MM.1S (cell line): ENCODE measurements around the gene TYW3.

Experiments
- DNase-seq: peaks from one replicate; pipeline ENCODE4 v3.0.0-alpha.2; 2015
- H2AFZ ChIP-seq: fragments of 300-600 bp; sonication (generic); 2 replicates; pipeline ENCODE4 v1.6.0; 2016; ENCODE audit warnings: antibody characterized with exemption, low read length
- H3F3A ChIP-seq: fragments of 300-600 bp; sonication (generic); 2 replicates; pipeline ENCODE4 v1.6.1; 2016; ENCODE audit warnings: mild to moderate bottlenecking, antibody characterized with exemption, low read length, moderate library complexity, mixed read lengths; ENCODE audit not compliant: insufficient read depth
- H3K27ac ChIP-seq: fragments of 300-600 bp; sonication (generic); 2 replicates; pipeline ENCODE4 v1.5.1; 2016; ENCODE audit warnings: mild to moderate bottlenecking, low read length
- H3K27me3 ChIP-seq: fragments of 300-600 bp; sonication (generic); replicated peaks from 2 replicates; pipeline ENCODE4 v1.6.0; 2016; ENCODE audit warnings: low read length; ENCODE audit not compliant: insufficient read depth
- H3K36me3 ChIP-seq: fragments of 300-600 bp; sonication (generic); replicated peaks from 2 replicates; pipeline ENCODE4 v1.6.1; 2016; ENCODE audit warnings: mild to moderate bottlenecking, low read length, mixed read lengths; ENCODE audit not compliant: insufficient read depth
- H3K4me1 ChIP-seq: fragments of 300-600 bp; sonication (generic); 2 replicates; pipeline ENCODE4 v1.6.1; 2016; ENCODE audit warnings: low read length, mixed read lengths
- H3K4me2 ChIP-seq: fragments of 300-600 bp; sonication (generic); 2 replicates; pipeline ENCODE4 v1.6.0; 2016; ENCODE audit warnings: low read depth, low read length
- H3K4me3 ChIP-seq: fragments of 300-600 bp; sonication (generic); 2 replicates; pipeline ENCODE4 v1.5.1; 2016; ENCODE audit warnings: low read length, mixed read lengths
- H3K79me2 ChIP-seq: fragments of 300-600 bp; sonication (generic); 2 replicates; pipeline ENCODE4 v1.6.1; 2016; ENCODE audit warnings: mixed run types, low read length, mixed read lengths
- H3K9ac ChIP-seq: fragments of 300-600 bp; sonication (generic); 2 replicates; pipeline ENCODE4 v1.6.1; 2016; ENCODE audit warnings: low read length, mixed read lengths
- H3K9me2 ChIP-seq: fragments of 300-600 bp; sonication (generic); replicated peaks from 2 replicates; pipeline ENCODE4 v1.6.1; 2016; ENCODE audit warnings: mild to moderate bottlenecking, low read length, mixed read lengths; ENCODE audit not compliant: insufficient read depth
- H3K9me3 ChIP-seq: fragments of 300-600 bp; sonication (generic); replicated peaks from 2 replicates; pipeline ENCODE4 v1.6.1; 2016; ENCODE audit warnings: mild to moderate bottlenecking, low read length, mixed read lengths; ENCODE audit not compliant: insufficient read depth
- H4K20me1 ChIP-seq: fragments of 300-600 bp; sonication (generic); 2 replicates; pipeline ENCODE4 v1.6.1; 2016; ENCODE audit warnings: mild to moderate bottlenecking, low read length, moderate library complexity, mixed read lengths; ENCODE audit not compliant: insufficient read depth
- EZH2 ChIP-seq: fragments of 300-600 bp; sonication (generic); optimal IDR thresholded peaks from 2 replicates; pipeline ENCODE3; 2017; ENCODE audit warnings: low read depth, mild to moderate bottlenecking, antibody characterized with exemption, low read length, mixed read lengths
- EZH2phosphoT487 ChIP-seq: fragments of 300-600 bp; sonication (generic); IDR thresholded peaks from 2 replicates; pipeline ENCODE4 v1.6.1; 2018; ENCODE audit warnings: antibody characterized with exemption, low read length
- TF ChIP-seq, protein P1 (sequence below): fragments of 300-600 bp; sonication (generic); IDR thresholded peaks from 2 replicates; pipeline ENCODE4 v1.5.1; 2016; ENCODE audit warnings: antibody characterized with exemption, low read length, mixed read lengths

Gene TYW3

DNA sequence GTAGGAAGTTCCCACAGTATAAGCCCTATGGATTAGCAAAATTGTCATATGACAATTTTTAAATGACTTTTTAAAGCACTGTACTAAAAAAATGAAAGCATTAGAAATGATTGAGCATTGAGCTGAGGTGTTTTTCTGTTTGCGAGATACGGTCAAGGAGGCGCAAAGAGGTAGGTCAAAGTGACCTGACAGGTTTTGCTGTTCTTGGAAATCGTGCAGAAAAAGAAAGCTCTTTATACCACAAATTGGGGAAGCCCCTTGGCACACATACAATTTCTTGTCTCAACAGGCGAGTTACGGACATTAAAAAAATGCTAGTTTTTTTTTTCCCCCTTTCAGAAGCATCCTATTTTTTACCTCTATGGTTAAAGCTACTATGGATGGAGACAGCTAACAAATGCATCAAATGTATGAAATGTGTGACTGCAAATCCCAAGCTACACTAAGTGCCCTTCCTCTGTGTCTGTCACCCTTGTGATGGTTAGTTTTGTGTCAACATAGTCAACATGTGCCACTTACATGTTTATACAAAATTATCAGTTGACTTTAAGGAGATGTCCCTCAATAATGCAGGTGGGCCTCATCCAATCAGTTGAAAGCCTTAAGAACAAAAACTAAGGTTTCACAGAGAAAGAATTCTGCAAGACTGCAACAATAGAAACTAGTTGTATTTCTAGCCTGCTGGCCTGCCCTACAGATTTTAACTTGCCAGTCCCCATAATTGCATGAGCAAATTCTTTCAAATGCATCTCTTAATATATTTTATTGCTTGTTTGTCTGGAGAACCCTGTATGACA lies 29.4 kb upstream of the TYW3 start:
- TF ChIP-seq EZH2 (no peak), EZH2phosphoT487 (no peak)
- TF ChIP-seq, protein P1, sequence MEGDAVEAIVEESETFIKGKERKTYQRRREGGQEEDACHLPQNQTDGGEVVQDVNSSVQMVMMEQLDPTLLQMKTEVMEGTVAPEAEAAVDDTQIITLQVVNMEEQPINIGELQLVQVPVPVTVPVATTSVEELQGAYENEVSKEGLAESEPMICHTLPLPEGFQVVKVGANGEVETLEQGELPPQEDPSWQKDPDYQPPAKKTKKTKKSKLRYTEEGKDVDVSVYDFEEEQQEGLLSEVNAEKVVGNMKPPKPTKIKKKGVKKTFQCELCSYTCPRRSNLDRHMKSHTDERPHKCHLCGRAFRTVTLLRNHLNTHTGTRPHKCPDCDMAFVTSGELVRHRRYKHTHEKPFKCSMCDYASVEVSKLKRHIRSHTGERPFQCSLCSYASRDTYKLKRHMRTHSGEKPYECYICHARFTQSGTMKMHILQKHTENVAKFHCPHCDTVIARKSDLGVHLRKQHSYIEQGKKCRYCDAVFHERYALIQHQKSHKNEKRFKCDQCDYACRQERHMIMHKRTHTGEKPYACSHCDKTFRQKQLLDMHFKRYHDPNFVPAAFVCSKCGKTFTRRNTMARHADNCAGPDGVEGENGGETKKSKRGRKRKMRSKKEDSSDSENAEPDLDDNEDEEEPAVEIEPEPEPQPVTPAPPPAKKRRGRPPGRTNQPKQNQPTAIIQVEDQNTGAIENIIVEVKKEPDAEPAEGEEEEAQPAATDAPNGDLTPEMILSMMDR, result no peak
- Histone ChIP-seq H3K79me2 (no peaks in the 10 kb centered on the region), H3K9ac (no peak overlapping the region), H3K9me2 (no peaks in the 10 kb centered on the region), H3K27me3 (no peaks in the 10 kb centered on the region), H3K4me3 (no peak overlapping the region), H3K4me1 (peaks cover 9% of the 10 kb centered on the region; the same call in 1 of the 2 replicates), H2AFZ (no peak overlapping the region), H3F3A (no peaks in the 10 kb centered on the region), H3K4me2 (no peak overlapping the region), H3K36me3 (no peaks in the 10 kb centered on the region), H3K27ac (no peak overlapping the region), H3K9me3 (no peaks in the 10 kb centered on the region), H4K20me1 (no peaks in the 10 kb centered on the region)
- DNase-seq, result no peak

DNA sequence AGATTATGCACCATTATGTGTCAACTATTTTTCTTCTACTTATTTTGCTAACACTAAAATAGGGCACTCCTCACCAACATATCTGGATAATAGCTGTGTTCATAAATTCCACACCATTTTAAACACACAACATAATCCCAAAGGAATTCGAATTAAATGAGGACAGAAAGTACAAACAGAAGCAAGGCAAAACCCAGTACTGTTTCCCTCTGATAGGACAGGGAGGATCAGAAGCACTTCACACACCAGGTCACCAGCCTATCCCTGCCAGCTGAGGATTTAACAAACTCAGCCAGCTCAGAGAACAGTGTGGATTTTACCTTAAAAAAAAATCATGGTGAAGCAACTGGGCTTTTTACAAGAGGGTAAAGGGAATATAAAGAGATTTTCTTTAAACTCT lies 20.1 kb upstream of the TYW3 start:
- DNase-seq, result no peak
- no peak overlapping the region for H2AFZ ChIP-seq
- no peaks in the 10 kb centered on the region for H4K20me1 ChIP-seq
- H3K27me3 ChIP-seq, result no peaks in the 10 kb centered on the region
- no peaks in the 10 kb centered on the region for H3K9me3 ChIP-seq
- TF ChIP-seq EZH2phosphoT487 (no peak), EZH2 (no peak)
- TF ChIP-seq, protein P1, result no peak
- H3K27ac ChIP-seq, result no peak overlapping the region
- no peaks in the 10 kb centered on the region for H3K4me1 ChIP-seq
- H3K4me3 ChIP-seq, result no peak overlapping the region
- H3K9me2 ChIP-seq, result no peaks in the 10 kb centered on the region
- no peak overlapping the region for H3K4me2 ChIP-seq
- no peaks in the 10 kb centered on the region for H3K79me2 ChIP-seq
- H3K36me3 ChIP-seq, result no peaks in the 10 kb centered on the region
- H3K9ac ChIP-seq, result no peak overlapping the region
- H3F3A ChIP-seq, result no peaks in the 10 kb centered on the region

DNA sequence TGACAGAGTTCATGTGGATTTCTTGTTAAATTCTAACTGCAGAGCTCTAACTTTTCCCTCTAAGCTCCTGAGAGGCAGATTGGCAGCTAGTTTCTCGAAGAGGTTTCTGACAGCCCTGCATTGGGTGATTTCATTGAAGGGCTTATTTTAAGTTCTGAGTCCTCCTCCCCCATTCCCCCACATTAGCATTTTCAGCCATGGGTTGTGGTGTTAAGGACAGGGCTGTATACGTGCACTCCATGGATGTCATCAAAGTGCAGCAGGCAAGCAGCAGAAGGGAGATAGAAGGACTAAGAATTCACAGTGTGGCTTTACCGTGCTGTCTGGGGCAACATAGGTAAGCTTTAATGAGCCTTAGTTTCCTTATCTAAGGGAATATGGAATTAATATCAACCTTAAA lies 19.1 kb upstream of the TYW3 start:
- H3K9me3 ChIP-seq, result no peaks in the 10 kb centered on the region
- H3K4me3 ChIP-seq, result no peak overlapping the region
- no peak overlapping the region for H3K27ac ChIP-seq
- no peaks in the 10 kb centered on the region for H4K20me1 ChIP-seq
- H3K4me1 ChIP-seq, result no peaks in the 10 kb centered on the region
- H3K9me2 ChIP-seq, result no peaks in the 10 kb centered on the region
- no peak overlapping the region for H2AFZ ChIP-seq
- H3K4me2 ChIP-seq, result no peak overlapping the region
- no peak for DNase-seq
- no peaks in the 10 kb centered on the region for H3K27me3 ChIP-seq
- H3K36me3 ChIP-seq, result no peaks in the 10 kb centered on the region
- no peak for TF ChIP-seq EZH2phosphoT487
- TF ChIP-seq, protein P1, result no peak
- TF ChIP-seq EZH2, result no peak
- no peak overlapping the region for H3K9ac ChIP-seq
- H3F3A ChIP-seq, result no peaks in the 10 kb centered on the region
- H3K79me2 ChIP-seq, result no peaks in the 10 kb centered on the region
